GM12872 (cell line): Measurements from ENCODE around the gene ITGB3.

Source experiments
- CTCF ChIP-seq: IDR thresholded peaks from 3 replicates; pipeline ENCODE4 v1.5.1; 2011; ENCODE audit warnings: low read depth, mild to moderate bottlenecking, low read length, moderate library complexity; ENCODE audit not compliant: insufficient read depth

ITGB3 gene

GRCh38 chr17:47358652-47359051, 105.0 kb downstream of the ITGB3 start:
- no peak for TF ChIP-seq CTCF
